HG03571 (cell line): ENCODE measurements around the gene CD74.
A peak's percentile ranks its signal among the peaks of the same experiment; 100 is the strongest.

Experiments used
- ATAC-seq: cut with Tn5 transposase; IDR thresholded peaks from one replicate; pipeline ENCODE4 v1.9.1; 2021; ENCODE audit not compliant: unreplicated experiment

CD74 gene

DNA sequence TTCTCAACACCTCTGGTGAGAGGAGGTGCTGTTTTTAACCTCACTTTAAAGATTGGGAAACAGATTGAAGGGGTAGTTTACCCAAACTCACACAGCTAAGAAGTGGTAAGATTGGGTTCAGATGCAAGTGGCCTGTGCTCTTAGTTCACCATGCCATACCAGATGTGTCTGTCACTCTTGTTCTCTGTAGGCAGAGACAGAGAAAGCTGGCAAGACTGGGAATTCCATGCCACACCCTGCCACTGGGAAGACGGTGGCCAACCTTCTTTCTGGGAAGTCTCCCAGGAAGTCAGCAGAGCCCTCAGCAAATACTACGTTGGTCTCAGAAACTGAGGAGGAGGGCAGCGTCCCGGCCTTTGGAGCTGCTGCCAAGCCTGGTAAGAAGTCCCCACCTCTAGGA, 44.2 kb downstream of the CD74 start:
- no peak for ATAC-seq

DNA sequence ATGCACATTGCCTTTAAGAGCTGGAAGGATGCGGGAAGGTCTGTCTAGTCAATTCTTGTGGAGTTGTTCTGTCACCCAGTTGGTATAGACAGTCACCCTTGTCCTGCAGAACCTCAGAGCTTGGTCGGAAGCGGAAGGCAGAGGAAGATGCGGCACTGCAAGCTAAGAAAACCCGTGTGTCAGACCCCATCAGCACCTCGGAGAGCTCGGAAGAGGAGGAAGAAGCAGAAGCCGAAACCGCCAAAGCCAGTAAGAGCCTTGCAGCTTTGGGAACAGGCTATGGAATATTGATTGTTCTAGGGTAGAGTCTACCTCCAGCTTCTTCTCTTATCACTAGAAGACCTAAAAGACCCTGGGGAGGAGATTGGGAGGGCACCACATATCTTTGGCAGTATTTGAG, 48.7 kb downstream of the CD74 start:
- ATAC-seq: no peak

DNA sequence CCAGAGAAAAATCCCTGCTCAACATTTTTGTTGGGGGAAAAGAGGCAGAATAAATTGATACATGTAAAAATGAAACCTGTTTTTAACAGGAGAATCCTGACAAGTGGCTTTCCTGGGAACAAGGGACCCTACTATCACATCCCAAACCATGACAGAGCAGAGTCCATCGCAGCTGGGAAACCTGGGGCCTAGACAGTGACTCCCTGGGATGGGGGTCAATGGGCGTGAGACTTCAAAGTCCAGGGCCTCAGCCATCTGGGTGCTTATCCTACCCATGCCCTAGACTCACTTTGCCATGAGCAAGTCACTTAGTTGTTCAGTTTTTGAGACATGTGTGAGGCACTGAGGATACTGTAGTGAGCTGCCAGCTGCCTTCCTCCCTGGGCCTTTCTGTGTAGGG, 49.5 kb downstream of the CD74 start:
- ATAC-seq: no peak

DNA sequence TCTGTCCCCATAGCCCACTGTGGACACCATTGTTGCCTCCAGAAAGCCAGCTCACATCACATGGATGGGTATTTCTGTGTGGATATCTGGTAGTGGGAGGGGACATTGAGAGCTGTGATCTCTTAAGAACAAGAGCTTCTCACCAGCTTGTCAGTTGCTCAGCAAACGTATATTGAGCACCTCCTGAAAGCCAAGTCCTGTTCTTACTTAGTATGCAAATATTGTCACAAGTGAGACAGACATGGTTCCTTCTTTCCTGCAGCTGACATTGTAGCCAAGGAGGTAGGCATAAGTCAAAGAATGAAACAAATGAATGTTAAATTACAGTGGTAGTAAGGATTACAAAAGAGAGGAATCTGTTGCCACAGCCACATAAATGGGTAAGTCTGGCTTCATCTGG, 51.4 kb downstream of the CD74 start:
- ATAC-seq: no peak

DNA sequence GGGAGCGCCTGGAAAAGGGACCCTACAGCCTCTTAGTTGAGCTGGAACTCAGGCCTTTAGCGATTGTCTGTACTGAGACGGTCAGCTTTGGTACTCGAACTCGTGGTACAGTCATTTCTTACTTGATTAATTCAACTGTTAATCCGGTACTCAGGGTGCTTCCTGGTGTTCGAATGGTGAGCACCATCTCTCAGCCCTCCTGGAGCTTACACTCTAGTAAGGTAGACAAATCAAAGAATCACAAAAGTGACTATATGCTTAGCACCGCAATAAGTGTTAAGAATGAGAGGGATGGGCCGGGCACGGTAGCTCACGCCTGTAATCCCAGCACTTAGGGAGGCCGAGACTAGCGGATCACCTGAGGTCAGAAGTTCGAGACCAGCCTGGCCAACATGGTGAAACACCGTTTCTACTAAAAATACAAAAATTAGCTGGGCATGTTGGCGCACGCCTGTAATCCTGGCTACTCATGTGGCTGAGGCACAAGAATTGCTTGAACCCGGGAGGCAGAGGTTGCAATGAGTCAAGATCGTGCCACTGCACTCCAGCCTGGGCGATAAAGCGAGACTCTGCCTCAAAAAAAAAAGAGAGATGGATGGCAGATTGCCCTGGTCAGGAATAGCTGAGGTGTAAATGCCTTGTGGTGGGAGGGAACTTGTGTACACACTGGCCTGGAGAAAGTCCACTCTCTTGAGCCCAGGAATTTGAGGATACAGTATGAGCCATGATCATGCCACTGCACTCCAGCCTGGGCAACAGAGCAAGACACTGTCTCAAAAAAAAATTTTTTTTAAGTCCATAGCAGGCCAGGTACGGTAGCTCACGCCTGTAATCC, 54.2 kb downstream of the CD74 start:
- ATAC-seq: no peak

DNA sequence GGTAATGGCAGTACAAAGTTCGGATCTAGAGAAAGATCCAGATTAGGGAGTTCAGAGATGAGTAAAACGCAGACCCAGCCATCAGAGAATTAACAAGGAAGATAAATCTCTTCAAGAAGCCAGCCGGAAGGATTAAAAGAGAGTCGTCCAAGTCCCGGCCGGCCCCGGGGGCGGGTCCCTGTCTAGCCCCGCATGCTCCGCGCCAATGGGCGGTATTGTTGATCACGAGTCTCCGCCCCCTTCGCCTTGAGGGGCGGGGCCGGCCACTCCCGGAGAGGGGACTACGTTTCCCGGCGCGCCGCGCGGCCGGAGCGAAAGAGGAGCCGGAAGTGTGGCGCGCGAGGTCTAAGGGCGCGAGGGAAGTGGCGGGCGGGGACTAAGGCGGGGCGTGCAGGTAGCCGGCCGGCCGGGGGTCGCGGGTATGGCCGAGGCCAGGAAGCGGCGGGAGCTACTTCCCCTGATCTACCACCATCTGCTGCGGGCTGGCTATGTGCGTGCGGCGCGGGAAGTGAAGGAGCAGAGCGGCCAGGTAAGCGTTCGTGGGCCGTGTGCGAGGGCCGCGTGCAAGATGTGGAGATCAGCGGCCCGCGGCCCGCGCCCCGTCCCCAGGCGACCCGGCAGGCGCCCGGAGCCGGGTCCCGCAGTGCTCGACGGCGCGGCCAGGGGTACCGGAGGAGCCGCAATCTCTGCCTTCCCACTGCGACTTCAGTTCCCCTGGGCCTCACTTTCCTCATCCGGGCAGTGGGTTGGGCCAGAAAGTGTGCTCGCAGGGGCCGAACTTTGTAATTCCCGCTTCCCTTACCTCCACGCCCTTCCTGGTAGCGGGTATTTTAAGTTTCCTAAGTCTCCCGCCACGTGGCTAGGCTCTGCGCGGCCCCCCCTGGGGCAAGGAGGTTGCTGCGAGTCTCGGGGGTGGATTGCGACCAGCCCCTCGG, 55.1 kb downstream of the CD74 start, which contains the start of gene TCOF1:
Gene TCOF1, plus strand, starts transcription at position 372 of the 935 bp plus-strand sequence. Its CDS starts 50 bp downstream, at position 422.
- peak; percentile 95 for ATAC-seq

DNA sequence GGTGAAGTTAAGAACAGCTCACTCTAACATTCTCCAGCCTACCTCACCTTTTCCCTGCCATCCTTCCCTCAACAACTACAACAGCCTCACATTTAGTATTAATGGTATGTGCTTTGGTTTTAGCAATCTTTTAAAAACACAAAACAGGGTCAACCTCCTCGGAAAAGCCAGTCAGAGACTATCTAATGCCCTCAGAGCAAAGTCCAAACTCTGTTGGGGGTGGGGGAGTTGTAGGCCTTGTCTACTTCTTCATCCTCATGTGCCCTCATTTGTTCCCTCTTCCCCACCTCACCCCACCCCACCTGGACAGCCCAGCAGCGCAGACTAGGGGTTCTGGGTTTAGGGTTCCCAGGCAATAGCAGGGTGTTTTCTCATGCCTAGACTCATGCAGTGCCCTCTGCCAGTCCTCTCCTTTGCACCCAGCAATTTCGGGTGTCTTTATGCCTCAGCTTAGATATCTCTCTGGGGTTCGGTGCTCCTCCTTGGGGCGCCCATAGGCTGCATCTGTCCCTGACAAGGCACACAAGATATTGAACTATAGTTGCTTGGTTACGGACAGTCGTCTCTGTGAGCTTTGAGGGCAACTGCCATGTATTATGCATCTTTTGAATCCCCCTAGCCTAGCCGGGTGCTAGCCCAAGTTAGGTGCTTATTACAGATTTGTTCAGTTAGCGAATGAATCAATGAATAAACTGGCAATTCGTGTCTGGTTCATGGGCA, 56.0 kb downstream of the CD74 start:
- ATAC-seq: no peak

DNA sequence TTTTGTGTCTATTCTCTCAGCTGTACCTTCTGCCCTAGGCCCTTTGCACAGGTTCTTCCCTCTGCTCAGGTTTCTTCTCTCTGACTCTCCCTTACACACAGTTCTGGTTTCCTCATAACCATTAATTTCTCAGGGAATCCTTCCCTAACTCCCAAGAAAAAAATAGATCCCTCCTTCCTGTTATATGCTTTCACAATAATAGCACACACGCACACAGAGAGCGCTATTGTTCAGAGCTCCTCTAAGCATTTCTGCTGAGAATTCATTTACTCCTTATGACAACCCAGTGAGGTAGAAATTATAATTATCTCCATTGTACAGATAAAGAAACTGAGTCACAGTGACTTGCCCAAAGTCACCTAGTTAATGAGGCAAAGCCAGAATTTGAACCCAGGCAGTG, 56.9 kb downstream of the CD74 start:
- no peak for ATAC-seq

DNA sequence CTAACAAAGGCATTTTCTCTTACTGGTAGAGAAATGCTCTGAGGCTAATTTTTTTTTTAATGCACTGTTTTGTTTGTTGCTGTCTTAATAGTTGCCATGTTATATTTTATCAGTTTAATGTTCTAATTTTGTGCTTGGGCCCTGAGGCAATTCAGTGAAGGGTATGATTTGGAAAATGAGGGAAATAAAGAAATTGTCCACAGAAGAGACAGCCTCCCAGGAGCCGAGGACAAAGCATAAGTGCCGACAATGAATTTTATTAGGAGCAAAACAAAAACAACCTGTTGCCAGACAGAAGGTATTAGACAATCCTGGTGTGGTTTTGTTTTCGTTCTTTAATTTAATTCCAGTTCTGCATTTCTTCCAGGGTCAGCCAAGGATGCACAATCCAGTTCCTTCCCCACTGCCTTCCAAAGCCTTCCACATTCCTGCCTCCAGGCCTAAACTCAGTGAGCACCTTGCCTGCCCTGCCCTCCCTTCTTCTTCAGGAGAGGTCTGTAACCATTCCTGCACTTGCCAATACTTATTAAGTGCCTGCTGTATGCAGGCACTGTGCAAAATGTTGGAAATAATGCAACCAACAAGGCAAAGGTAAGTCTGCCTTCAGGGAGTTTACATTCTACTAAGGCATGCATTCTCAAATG, 59.6 kb downstream of the CD74 start:
- no peak for ATAC-seq

DNA sequence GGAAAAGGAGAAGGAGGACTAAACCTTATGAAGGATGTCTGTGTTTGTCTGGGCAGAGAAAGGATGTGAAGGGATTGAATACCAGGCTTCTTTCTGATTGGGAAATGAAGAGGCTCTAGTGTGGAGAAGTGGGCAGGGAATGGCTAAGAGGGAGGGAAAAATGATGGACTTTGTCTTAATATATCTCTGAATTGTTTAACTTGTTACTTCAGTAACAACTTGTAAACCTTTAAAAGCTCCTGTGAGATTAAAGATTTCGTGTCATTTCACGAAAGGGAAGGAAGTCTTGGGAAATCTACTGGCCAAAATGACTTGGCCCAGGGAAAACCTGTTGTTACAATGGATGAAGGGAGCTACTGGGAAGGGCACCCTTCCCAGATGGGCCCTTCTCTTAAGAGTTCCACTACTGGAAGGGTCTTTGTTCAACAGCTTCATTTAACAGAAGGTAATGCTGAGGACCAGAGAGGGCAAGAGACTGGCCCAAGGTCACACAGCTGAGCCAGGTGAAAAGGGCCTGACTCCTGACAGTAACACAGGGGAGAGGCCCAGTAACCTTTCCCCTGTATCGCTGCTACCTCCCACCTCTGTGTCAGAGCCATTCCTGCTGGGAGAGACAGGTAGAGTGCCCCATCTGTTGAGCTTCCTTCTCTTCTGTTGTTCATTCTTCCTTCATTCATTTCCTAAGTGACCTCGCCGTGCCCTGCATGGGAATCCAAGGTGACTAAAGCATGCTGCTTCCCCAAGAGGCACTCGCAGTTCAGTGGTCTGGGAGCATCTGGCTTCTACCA, 60.3 kb downstream of the CD74 start:
- ATAC-seq: no peak
